DOHH2 (cell line): Measurements from ENCODE around the gene LY6G5B.

Experiments
- CTCF ChIP-seq: fragments of 200-600 bp; sonication (generic); IDR thresholded peaks from one replicate; pipeline ENCODE4 v1.5.1; 2014; ENCODE audit warnings: antibody characterized with exemption, mild to moderate bottlenecking, low read depth, low read length; ENCODE audit not compliant: poor library complexity, severe bottlenecking
- EZH2phosphoT487 ChIP-seq: fragments of 200-600 bp; sonication (generic); IDR thresholded peaks from 2 replicates; pipeline ENCODE4 v1.6.1; 2017; ENCODE audit warnings: borderline replicate concordance, mild to moderate bottlenecking, antibody characterized with exemption, low read length, moderate library complexity, mixed read lengths

DNA sequence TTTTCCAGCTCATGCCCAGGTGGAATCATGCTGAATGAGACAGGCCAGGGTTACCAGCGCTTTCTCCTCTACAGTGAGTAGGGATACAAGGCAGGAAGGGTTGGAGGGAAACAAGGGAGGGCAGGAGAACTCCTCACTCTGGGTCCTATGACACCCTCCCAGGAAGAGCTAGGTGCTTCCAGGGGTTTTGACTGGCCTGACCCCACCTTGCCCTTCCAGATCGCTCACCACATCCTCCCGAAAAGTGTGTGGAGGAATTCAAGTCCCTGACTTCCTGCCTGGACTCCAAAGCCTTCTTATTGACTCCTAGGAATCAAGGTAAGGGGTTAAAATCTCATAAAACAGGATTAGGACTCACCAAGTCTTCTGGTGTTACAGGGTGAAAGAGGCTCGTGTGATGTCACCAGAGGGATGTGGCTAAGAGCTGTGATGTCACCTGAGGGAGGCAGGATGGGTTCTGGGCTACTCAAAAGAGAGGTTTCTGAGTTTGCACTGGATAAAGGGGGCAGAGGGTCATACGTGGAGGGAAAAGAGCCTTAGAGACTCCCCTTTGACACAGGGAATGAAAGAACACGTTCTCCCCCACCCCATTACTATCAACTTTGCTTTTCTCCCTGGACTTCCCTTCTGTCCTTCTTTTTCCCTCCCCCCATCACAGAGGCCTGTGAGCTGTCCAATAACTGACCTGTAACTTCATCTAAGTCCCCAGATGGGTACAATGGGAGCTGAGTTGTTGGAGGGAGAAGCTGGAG is 12.2 kb upstream of the LY6G5B start:
- TF ChIP-seq CTCF (no peak), EZH2phosphoT487 (no peak)
